Activated effector memory CD4-positive, alpha-beta T cell treated with Interleukin-2 at 50 U/mL for 16 hours (primary cell): ENCODE data around the gene RNF151.

Experiments
- DNase-seq: peaks from one replicate; pipeline ENCODE4 v3.0.0-alpha.2; 2020

Gene RNF151

GRCh38 chr16:1978476-1979120 is 11.9 kb downstream of the RNF151 start:
- no peak for DNase-seq

GRCh38 chr16:1979271-1980029 is 12.8 kb downstream of the RNF151 start:
- no peak for DNase-seq

- DNase-seq, result no peak
These were observed 13.5 kb downstream of the RNF151 start for GRCh38 chr16:1980030-1980769.

GRCh38 chr16:1980770-1981087 is 14.1 kb downstream of the RNF151 start:
- no peak for DNase-seq

- no peak for DNase-seq
These were observed 14.8 kb downstream of the RNF151 start, which contains the start of gene NOXO1 for GRCh38 chr16:1981398-1981836. NOXO1 (minus strand) TSS chr16:1981469; CDS start chr16:1981179, 290 bp downstream.

- DNase-seq, result no peak
These were observed 15.4 kb downstream of the RNF151 start for GRCh38 chr16:1982013-1982433.

GRCh38 chr16:1982991-1983543 is 16.4 kb downstream of the RNF151 start:
- DNase-seq, result no peak

- DNase-seq, result peak; percentile 58
These were observed 17.1 kb downstream of the RNF151 start, which contains the start of gene GFER for GRCh38 chr16:1983544-1984346. GFER (plus strand) TSS chr16:1984193; CDS start chr16:1984219, 26 bp downstream.

- no peak for DNase-seq
These were observed 17.9 kb downstream of the RNF151 start for GRCh38 chr16:1984347-1985225.

GRCh38 chr16:1985466-1986150 is 19.0 kb downstream of the RNF151 start:
- DNase-seq, result no peak

- no peak for DNase-seq
These were observed 20.5 kb downstream of the RNF151 start for GRCh38 chr16:1987198-1987597.

- no peak for DNase-seq
These were observed 22.8 kb downstream of the RNF151 start, which contains the start of gene SYNGR3 for GRCh38 chr16:1989209-1990100. SYNGR3 (plus strand) TSS chr16:1989970; CDS start chr16:1990103, 133 bp downstream.

- no peak for DNase-seq
These were observed 23.4 kb downstream of the RNF151 start for GRCh38 chr16:1990101-1990350.

GRCh38 chr16:1990351-1991134 is 23.9 kb downstream of the RNF151 start:
- DNase-seq, result peak; percentile 10

GRCh38 chr16:1991135-1991551 is 24.5 kb downstream of the RNF151 start:
- DNase-seq, result peak; percentile 33

GRCh38 chr16:1991588-1991947 is 24.9 kb downstream of the RNF151 start:
- no peak for DNase-seq

GRCh38 chr16:1991948-1992703 is 25.5 kb downstream of the RNF151 start:
- peak; percentile 93 for DNase-seq

GRCh38 chr16:1992704-1993317 is 26.2 kb downstream of the RNF151 start:
- DNase-seq, result no peak
